Mucosa of rectum (tissue), 2 donors: ENCODE data around the gene RAP1GDS1.
"Not testable (repeated sequence)": the region's sequence is repeated elsewhere in the genome, so short reads cannot be mapped to it uniquely, and the experiment has no call there.

Source experiments
- H3K27ac ChIP-seq, 2 donors: one replicate each; pipeline ENCODE4 v1.7.0; 2013; ENCODE audit warnings: inconsistent platforms in 2 of 2, low read depth in 2 of 2, low read length in 2 of 2
- H3K27me3 ChIP-seq, 2 donors: one replicate each; pipeline ENCODE4 v1.7.0; 2013; ENCODE audit warnings: low read length in 2 of 2; ENCODE audit not compliant: control insufficient read depth in 2 of 2, insufficient read depth in 2 of 2
- H3K36me3 ChIP-seq, 2 donors: one replicate each; pipeline ENCODE4 v1.7.0; 2013; ENCODE audit warnings: low read length in 2 of 2; ENCODE audit not compliant: control insufficient read depth in 2 of 2, insufficient read depth in 2 of 2
- H3K4me1 ChIP-seq, 2 donors: one replicate each; pipeline ENCODE4 v1.7.0; 2013; ENCODE audit warnings: low read length in 2 of 2, mild to moderate bottlenecking in 1 of 2; ENCODE audit not compliant: control insufficient read depth in 2 of 2, insufficient read depth in 2 of 2
- H3K4me3 ChIP-seq, 2 donors: one replicate each; pipeline ENCODE4 v1.7.0; 2013; ENCODE audit warnings: low read length in 2 of 2
- H3K9ac ChIP-seq, 2 donors: one replicate each; pipeline ENCODE4 v1.7.0; 2013; ENCODE audit warnings: low read length in 2 of 2, low read depth in 1 of 2, mild to moderate bottlenecking in 1 of 2
- H3K9me3 ChIP-seq, 2 donors: one replicate each; pipeline ENCODE4 v1.7.0; 2013; ENCODE audit warnings: low read length in 2 of 2; ENCODE audit not compliant: control insufficient read depth in 2 of 2
- donor health status: healthy.
- donor health status: Normal muscosa, but diverticular disease.

The RAP1GDS1 gene

DNA sequence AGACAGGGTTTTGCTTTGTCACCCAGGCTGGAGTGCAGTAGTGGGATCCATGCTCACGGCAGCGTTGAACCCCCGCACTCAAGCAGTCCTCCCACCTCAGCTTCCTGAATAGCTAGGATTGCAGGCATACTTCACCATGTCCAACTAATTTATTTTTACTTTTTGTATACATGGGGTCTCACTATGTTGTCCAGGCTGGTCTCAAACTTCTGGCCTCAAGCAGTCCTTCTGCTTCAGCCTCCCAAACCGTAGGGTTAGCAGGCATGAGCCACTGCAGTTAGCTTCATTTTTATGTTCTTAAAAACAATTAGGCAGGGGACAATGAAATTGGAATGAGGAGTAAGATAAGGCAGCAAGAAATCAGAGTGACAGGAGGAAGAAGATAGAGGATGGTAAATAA, 50.5 kb downstream of the RAP1GDS1 start:
- Histone ChIP-seq H3K4me1 (no peaks in the 10 kb centered on the region), H3K9me3 (no peaks in the 10 kb centered on the region), H3K36me3 (no peaks in the 10 kb centered on the region), H3K27ac (no peak overlapping the region), H3K4me3 (no peak overlapping the region), H3K27me3 (no peaks in the 10 kb centered on the region), H3K9ac (no peak overlapping the region)

DNA sequence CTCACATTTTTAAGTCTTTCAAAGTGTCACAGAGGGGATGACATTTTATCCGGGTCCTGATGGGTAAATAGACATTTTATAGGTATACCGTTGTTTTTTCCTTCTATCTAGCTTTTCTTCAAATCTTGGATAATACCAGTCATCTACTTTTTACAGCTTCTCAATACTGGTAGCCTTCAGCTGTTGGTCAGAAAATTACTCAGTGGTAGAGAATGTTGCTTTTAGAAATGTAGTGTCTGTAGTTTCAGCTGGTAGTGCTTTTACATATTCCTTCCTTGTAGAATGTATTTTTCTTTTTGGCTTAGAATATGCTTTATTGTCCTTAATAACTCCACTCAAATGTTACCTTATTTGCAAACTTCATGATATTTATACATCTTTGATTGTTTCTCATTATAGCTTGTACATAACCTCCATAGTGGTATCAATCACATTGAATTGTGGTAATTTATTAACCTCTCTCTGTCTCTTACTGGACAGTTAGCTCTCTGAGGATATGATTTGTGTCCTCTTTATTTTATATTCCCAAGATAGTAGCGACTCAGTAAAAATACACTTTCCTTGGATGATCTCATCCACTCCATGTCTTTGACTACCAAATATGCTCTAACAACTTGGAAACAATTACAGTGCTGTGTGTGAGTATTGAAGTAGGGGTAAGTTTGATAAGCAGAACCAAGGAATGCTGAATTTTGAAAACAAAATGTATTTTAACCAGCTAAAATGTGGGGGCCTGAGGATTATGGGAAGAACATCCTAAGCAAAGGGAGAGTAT, 53.8 kb downstream of the RAP1GDS1 start:
- H3K27ac ChIP-seq, result no peak overlapping the region
- no peaks in the 10 kb centered on the region for H3K9me3 ChIP-seq
- H3K9ac ChIP-seq, result no peak overlapping the region
- peaks cover 0 to 2% of the 10 kb centered on the region in 2 donors for H3K36me3 ChIP-seq
- H3K27me3 ChIP-seq, result no peaks in the 10 kb centered on the region
- no peaks in the 10 kb centered on the region for H3K4me1 ChIP-seq
- H3K4me3 ChIP-seq, result no peak overlapping the region

DNA sequence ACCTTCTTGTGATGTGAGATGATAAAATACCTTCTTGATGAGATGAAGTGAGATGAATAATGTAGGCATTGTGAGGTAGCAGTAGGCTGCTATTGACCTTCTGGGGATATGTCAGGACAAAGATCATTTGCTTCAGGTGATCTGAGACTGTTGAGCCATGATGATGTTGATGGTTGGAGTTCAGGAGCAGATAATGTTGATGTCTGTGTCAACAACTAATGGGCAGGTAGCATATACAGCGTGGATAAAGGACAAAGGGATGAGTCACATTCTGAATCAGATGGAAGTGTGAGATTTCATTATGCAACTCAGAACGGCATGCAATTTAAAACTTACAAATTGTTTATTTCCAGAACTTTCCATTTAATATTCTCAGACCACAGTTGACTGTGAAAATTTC, 57.3 kb downstream of the RAP1GDS1 start:
- Histone ChIP-seq H3K4me3 (no peak overlapping the region), H3K9me3 (no peaks in the 10 kb centered on the region), H3K36me3 (peaks cover 0 to 2% of the 10 kb centered on the region in 2 donors), H3K27ac (no peak overlapping the region), H3K4me1 (no peaks in the 10 kb centered on the region), H3K9ac (no peak overlapping the region), H3K27me3 (no peaks in the 10 kb centered on the region)

DNA sequence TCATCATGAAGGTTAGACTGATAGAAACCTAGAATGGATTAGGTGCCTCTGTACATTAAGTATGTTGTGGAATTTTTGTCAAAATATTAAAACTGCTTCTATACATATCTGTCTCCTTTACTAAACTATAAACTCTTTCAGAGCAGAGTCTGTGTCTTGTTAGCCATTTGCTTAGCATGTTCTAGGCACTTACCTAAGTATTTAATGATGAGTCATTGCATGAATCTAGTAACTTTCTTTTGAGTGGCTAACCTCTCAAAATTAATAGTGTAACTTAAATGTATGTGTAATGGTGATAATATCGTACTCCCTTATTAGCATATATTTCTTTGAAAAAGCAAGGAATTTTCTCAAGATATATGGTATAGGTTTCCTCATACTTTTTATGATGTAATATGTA, 57.8 kb downstream of the RAP1GDS1 start:
- Histone ChIP-seq H3K27ac (no peak overlapping the region), H3K4me3 (no peak overlapping the region), H3K4me1 (no peaks in the 10 kb centered on the region), H3K9ac (no peak overlapping the region), H3K36me3 (peaks cover 0 to 2% of the 10 kb centered on the region in 2 donors), H3K27me3 (no peaks in the 10 kb centered on the region), H3K9me3 (no peaks in the 10 kb centered on the region)

DNA sequence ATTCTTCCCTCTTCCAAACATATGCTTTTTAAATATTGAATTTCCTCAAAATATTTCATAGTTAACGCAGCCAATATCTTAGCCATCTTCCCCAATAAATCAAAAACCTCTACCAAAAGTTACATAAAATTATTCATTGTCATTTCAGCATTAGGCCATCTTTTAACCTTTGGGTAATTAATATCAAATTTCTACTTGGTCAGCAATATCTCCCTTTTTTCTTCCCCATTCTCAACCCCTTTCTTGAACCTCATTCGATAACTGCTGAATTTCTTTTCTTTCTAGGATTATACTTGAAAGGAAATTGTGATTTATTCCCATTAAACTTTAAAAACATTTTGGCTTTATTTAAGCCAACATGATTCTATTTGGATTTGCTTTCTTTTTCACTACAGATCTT, 65.0 kb downstream of the RAP1GDS1 start:
- Histone ChIP-seq H3K9ac (no peak overlapping the region), H3K4me1 (no peaks in the 10 kb centered on the region), H3K9me3 (no peaks in the 10 kb centered on the region), H3K27ac (no peak overlapping the region), H3K4me3 (no peak overlapping the region), H3K27me3 (no peaks in the 10 kb centered on the region), H3K36me3 (no peaks in the 10 kb centered on the region)

DNA sequence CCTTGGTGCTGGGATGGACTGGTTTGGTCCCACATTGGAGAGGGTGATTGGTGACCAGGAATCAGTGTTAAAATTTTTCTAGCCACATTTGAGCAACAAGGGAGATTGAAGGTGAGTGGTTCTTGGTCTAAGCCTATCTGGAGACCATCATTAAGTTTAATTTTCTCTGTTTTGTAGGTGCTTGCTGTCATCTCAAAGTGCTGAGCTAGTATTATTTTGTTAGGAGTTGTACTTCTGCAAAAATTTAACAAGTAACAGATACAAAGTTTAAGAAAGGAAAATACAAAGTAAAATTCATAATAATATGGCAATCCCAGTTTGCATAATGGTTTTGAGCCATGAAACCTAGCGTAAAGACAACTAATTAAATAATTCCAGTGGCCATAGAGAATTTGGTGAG, 66.5 kb downstream of the RAP1GDS1 start:
- no peaks in the 10 kb centered on the region for H3K36me3 ChIP-seq
- no peak overlapping the region for H3K27ac ChIP-seq
- H3K4me3 ChIP-seq, result no peak overlapping the region

DNA sequence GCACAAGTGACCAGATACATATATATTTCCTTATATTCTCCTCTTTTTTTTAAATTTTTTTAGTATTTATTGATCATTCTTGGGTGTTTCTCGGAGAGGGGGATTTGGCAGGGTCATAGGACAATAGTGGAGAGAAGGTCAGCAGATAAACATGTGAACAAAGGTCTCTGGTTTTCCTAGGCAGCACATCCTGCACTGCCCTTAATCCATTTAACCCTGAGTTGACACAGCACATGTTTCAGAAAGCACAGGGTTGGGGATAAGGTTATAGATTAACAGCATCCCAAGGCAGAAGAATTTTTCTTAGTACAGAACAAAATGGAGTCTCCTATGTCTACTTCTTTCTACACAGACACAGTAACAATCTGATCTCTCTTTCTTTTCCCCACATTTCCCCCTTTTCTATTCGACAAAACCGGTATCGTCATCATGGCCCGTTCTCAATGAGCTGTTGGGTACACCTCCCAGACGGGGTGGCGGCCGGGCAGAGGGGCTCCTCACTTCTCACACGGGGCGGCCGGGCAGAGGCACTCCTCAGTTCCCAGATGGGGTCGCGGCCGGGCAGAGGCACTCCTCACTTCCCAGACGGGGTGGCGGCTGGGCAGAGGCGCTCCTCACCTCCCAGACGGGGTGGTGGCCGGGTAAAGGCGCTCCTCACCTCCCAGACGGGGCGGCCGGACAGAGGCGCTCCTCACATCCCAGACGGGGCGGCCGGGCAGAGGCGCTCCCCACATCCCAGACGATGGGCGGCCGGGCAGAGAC, 68.9 kb downstream of the RAP1GDS1 start:
- not testable (repeated sequence) for H3K4me3 ChIP-seq, H3K27ac ChIP-seq, H3K27me3 ChIP-seq, H3K9ac ChIP-seq, H3K4me1 ChIP-seq, H3K36me3 ChIP-seq, H3K9me3 ChIP-seq

More for the DNA sequence above, 66.5 kb downstream of the RAP1GDS1 start:
- H3K4me1 ChIP-seq, result no peaks in the 10 kb centered on the region
- no peak overlapping the region for H3K9ac ChIP-seq
- no peaks in the 10 kb centered on the region for H3K27me3 ChIP-seq
- H3K9me3 ChIP-seq, result peaks cover 0 to 3% of the 10 kb centered on the region in 2 donors

DNA sequence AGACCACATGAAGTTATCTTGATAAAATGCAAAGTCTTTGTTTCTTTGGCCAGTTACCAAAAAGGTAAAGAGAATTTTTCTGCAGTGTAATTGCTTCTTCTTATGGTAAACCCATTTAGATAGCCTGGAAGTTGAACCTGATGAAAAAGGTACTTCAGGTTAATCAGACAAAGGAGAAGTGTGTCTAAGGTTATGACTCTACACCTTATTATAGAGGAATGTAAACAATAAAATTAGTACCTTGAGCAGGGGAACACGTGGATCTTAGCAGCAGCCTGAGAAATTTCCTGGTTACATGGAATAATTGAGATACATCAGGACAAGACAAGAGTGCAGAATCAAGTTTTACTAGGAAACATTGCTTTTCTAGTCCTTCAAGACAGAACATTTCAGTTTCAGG, 70.8 kb downstream of the RAP1GDS1 start:
- peaks cover 3 to 4% of the 10 kb centered on the region in 2 donors for H3K9me3 ChIP-seq
- H3K9ac ChIP-seq, result no peak overlapping the region
- H3K4me3 ChIP-seq, result no peak overlapping the region
- no peak overlapping the region for H3K27ac ChIP-seq
- H3K4me1 ChIP-seq, result no peaks in the 10 kb centered on the region
- H3K36me3 ChIP-seq, result no peaks in the 10 kb centered on the region
- H3K27me3 ChIP-seq, result no peaks in the 10 kb centered on the region

DNA sequence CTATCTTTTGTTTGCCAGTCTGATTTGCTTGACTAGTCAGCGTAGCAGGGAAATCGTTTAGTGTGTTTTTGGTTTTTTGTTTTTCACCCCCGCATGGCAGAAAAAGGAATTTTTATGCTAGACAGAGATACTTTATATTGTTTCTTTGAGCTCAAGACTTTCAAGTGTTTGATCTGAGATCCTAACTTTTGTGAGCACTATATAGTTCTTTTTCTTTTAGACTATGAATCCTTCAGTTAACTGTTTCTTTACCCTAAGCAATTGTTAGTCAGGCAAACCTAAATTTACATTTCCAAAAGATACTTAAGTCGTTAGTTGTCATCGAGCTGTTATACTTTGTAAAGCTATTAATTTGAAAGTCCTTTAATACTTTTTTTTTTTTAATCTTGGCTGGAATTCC, 73.3 kb downstream of the RAP1GDS1 start:
- no peaks in the 10 kb centered on the region for H3K4me1 ChIP-seq
- H3K27ac ChIP-seq, result no peak overlapping the region
- peaks cover 3 to 4% of the 10 kb centered on the region in 2 donors for H3K9me3 ChIP-seq

DNA sequence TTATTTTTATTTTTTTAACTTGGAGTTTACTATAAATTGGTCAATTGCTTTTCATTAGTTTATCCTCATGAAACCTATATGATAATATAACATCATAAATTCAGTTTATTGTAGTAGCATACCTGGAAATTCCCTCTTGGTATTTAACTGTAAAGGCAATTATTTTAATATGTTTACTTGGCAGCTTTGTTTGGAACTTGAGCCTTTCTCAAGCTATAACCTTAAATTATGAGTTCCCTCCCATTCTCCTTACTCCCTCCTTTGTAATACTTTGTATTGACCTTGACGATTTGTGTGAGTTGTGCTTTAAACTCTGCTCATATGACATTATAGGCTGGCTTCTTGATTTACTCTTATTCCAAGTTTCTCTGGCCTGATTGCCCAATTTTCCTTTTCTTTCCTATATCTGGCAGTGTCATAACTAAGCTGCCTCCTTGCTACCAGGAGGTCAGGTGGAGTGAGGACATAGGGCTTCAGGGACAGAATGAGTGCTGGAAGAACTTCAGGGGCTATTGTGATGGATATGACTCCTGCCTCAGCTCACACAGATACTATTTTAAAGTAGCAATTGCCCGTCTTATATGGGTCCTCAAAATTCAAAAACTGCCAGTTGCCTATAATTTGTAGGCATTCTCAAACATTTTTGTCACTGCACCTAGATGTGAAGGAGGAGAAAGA, 77.7 kb downstream of the RAP1GDS1 start:
- H3K27ac ChIP-seq, result no peak overlapping the region
- no peaks in the 10 kb centered on the region for H3K4me1 ChIP-seq
- no peaks in the 10 kb centered on the region for H3K9me3 ChIP-seq
- no peak overlapping the region for H3K4me3 ChIP-seq
- peaks cover 0 to 3% of the 10 kb centered on the region in 2 donors for H3K36me3 ChIP-seq
- no peaks in the 10 kb centered on the region for H3K27me3 ChIP-seq
- H3K9ac ChIP-seq, result no peak overlapping the region

More for the DNA sequence above, 73.3 kb downstream of the RAP1GDS1 start:
- Histone ChIP-seq H3K9ac (no peak overlapping the region), H3K36me3 (no peaks in the 10 kb centered on the region), H3K4me3 (no peak overlapping the region), H3K27me3 (no peaks in the 10 kb centered on the region)
